Mesothelial cell of epicardium (in vitro differentiated cells): Measurements from ENCODE around the gene TTLL11. TPM values are rescaled to one million over a fixed set of nuclear protein-coding genes. Genes with fewer than 3 reads are reported as not detected.

Experiments used
- DNase-seq, 2 experiments: peaks; one replicate each; pipeline ENCODE4 v3.0.0; 2021; ENCODE audit warnings: low spot score in 2 of 2; ENCODE audit not compliant: unreplicated experiment in 2 of 2
- H3K27ac Mint-ChIP-seq: 2 replicates; pipeline ENCODE4 v1.8.0; 2021; ENCODE audit warnings: mixed read lengths
- H3K27me3 Mint-ChIP-seq: 2 replicates; pipeline ENCODE4 v1.8.0; 2021; ENCODE audit warnings: low read depth, mixed read lengths
- H3K36me3 Mint-ChIP-seq: 2 replicates; pipeline ENCODE4 v1.8.0; 2021; ENCODE audit warnings: mixed read lengths
- H3K4me1 Mint-ChIP-seq: 2 replicates; pipeline ENCODE4 v1.8.0; 2021; ENCODE audit warnings: mixed read lengths
- H3K4me3 Mint-ChIP-seq: 2 replicates; pipeline ENCODE4 v1.8.0; 2021; ENCODE audit warnings: mild to moderate bottlenecking, moderate library complexity, mixed read lengths
- H3K9me3 Mint-ChIP-seq: 2 replicates; pipeline ENCODE4 v1.8.0; 2021; ENCODE audit warnings: mixed read lengths
- total RNA-seq: library from RNA; stranded (reverse); gene quantifications from 3 replicates; pipeline ENCODE4 v1.2.1, GENCODE V29; 2021
- TF ChIP-seq, protein P1 (sequence below): fragments of 200-600 bp; sonication (generic); IDR thresholded peaks from one replicate; pipeline ENCODE4 v1.5.0; 2021; ENCODE audit warnings: antibody characterized with exemption; ENCODE audit not compliant: unreplicated experiment

The TTLL11 gene
- total RNA-seq, 1 donor from 2014 or later, result 4.8 TPM

DNA sequence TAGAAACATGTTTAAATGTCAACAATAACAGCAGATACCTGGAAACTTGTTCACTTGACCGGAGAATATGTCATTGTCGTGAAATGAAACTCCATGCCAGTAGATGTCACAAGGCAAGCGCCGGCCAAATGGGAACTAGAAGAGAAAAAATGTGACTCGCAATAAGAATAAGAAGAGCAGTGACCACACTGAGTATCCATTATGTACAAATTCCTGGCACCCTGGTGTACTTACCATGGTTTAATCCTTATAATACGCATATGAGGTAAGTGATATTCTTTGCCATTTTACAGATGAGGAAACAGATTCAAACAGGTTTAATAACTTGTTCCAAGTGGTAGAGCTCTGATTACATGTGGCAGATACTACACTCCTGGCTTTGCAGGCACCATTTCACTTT lies 53.9 kb downstream of the TTLL11 start:
- H3K4me3 Mint-ChIP-seq, result no peak overlapping the region
- DNase-seq, result no peak
- no peaks in the 10 kb centered on the region for H3K4me1 Mint-ChIP-seq
- H3K9me3 Mint-ChIP-seq, result no peaks in the 10 kb centered on the region
- TF ChIP-seq, protein P1, sequence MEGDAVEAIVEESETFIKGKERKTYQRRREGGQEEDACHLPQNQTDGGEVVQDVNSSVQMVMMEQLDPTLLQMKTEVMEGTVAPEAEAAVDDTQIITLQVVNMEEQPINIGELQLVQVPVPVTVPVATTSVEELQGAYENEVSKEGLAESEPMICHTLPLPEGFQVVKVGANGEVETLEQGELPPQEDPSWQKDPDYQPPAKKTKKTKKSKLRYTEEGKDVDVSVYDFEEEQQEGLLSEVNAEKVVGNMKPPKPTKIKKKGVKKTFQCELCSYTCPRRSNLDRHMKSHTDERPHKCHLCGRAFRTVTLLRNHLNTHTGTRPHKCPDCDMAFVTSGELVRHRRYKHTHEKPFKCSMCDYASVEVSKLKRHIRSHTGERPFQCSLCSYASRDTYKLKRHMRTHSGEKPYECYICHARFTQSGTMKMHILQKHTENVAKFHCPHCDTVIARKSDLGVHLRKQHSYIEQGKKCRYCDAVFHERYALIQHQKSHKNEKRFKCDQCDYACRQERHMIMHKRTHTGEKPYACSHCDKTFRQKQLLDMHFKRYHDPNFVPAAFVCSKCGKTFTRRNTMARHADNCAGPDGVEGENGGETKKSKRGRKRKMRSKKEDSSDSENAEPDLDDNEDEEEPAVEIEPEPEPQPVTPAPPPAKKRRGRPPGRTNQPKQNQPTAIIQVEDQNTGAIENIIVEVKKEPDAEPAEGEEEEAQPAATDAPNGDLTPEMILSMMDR, result no peak
- no peaks in the 10 kb centered on the region for H3K36me3 Mint-ChIP-seq
- H3K27me3 Mint-ChIP-seq, result no peaks in the 10 kb centered on the region
- H3K27ac Mint-ChIP-seq, result no peak overlapping the region

DNA sequence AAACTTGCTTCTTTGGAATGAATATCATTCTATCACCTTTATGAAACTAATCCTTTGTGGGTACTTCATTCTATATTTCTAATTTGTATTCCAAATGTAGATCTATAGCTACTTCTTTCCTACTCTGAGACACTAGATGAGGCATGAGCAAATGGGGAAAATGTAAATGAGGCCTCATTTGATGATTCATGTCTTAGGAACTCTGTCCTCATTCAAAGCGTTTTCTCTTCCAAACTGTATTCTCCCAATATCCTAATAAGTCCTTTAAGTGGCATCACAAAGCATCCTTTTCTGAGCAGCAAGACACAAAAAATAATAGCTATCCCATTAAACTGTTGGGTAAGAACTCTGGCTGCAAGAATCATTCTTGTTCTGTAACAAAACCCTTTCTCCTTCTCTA lies 56.1 kb downstream of the TTLL11 start:
- Mint-ChIP-seq H3K9me3 (no peaks in the 10 kb centered on the region), H3K4me1 (no peaks in the 10 kb centered on the region), H3K27ac (no peak overlapping the region), H3K4me3 (no peak overlapping the region), H3K27me3 (no peaks in the 10 kb centered on the region), H3K36me3 (no peaks in the 10 kb centered on the region)
- TF ChIP-seq, protein P1, result no peak
- no peak for DNase-seq

DNA sequence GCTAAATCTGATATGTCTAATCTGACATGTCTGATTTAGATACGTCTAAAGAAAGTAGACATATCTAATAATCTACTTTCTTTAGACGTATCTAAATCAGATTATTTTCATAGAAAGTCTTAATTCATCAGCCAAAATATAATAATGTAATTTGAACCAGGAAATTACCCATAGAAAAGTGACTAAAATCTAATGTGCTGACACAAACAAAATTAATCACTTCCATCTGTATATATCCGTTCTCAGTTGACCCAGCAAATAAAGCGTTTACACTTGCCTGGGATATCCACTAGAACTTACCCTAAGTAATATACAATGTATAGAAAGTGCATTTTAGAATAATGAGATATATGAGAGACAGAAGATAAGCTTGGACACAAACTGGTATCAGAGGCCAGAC lies 56.7 kb downstream of the TTLL11 start:
- no peak overlapping the region for H3K4me3 Mint-ChIP-seq
- DNase-seq, result no peak
- no peaks in the 10 kb centered on the region for H3K36me3 Mint-ChIP-seq
- no peaks in the 10 kb centered on the region for H3K4me1 Mint-ChIP-seq
- H3K27ac Mint-ChIP-seq, result no peak overlapping the region
- H3K27me3 Mint-ChIP-seq, result no peaks in the 10 kb centered on the region
- H3K9me3 Mint-ChIP-seq, result no peaks in the 10 kb centered on the region
- TF ChIP-seq, protein P1, result no peak

DNA sequence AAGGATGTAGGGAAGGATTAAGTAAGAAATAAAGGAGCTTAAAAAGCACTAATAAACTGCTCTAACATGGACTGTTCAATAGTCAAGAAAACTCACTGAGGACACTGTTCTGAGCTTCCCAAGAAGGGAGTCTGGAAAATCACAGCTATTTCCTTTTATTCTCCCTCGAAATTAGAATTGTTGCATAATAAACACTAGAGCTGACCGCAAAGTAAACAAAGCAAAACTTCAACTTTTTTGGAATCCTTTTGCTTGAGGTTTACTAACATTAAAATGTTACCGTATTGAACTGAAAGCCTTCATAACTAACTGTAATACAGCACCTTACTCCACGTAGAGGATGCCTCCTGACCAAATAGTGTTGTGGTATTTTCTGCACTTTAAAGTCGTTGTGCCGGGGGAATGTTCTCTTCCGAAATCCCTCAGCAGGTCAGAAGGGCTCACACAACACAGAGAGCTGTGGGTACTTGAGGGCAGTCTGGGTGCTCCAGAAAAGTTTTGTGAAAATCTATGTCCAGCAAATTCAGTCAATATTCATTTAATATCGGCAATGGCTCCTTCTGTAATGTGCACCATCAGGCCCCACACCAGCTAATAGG lies 59.2 kb downstream of the TTLL11 start:
- no peaks in the 10 kb centered on the region for H3K9me3 Mint-ChIP-seq
- TF ChIP-seq, protein P1, result no peak
- no peak for DNase-seq
- no peaks in the 10 kb centered on the region for H3K4me1 Mint-ChIP-seq
- no peaks in the 10 kb centered on the region for H3K36me3 Mint-ChIP-seq
- H3K27me3 Mint-ChIP-seq, result no peaks in the 10 kb centered on the region
- no peak overlapping the region for H3K4me3 Mint-ChIP-seq
- no peak overlapping the region for H3K27ac Mint-ChIP-seq

DNA sequence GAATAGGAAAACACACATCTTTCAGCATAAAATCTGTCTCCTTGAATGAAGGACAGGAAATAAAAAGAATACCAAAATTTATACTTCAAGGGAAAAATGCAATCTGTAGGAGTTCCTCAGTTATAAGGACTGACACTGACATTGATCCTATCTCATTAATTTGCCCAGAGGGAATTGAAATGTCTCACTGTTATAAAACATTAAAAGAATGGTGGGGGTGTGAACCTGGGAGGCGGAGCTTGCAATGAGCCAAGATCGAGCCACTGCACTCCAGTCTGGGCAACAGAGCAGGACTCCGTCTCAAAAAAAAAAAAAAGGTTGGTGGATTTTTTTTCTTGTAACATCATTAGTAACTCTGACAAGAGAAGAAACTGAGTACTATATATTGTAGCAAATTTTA lies 60.8 kb downstream of the TTLL11 start:
- no peak overlapping the region for H3K27ac Mint-ChIP-seq
- TF ChIP-seq, protein P1, result no peak
- no peaks in the 10 kb centered on the region for H3K4me1 Mint-ChIP-seq
- H3K4me3 Mint-ChIP-seq, result no peak overlapping the region
- H3K27me3 Mint-ChIP-seq, result no peaks in the 10 kb centered on the region
- H3K9me3 Mint-ChIP-seq, result peaks cover 4% of the 10 kb centered on the region
- DNase-seq, result no peak
- H3K36me3 Mint-ChIP-seq, result no peaks in the 10 kb centered on the region

DNA sequence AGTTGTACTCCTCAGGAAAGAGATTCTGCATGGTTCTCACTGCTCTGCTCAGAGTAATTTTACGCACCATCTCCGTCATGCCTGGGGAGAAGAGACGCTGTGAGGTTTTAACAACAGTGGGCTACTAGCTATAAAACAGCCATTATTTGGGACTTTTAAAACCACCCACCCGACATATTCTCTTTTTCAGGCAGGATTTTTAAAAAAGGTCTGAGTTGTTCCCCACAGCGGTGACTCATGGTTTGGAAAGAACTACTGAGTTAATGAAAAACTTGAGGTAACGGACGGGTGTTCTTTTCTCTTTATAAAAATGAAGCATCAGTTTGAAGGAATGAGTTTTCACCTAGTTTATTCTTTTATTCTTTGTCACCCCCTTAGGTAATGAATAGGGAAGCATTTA lies 61.3 kb downstream of the TTLL11 start:
- TF ChIP-seq, protein P1, result no peak
- H3K9me3 Mint-ChIP-seq, result peaks cover 4% of the 10 kb centered on the region
- no peaks in the 10 kb centered on the region for H3K4me1 Mint-ChIP-seq
- no peak overlapping the region for H3K4me3 Mint-ChIP-seq
- H3K27ac Mint-ChIP-seq, result no peak overlapping the region
- no peak for DNase-seq
- no peaks in the 10 kb centered on the region for H3K36me3 Mint-ChIP-seq
- no peaks in the 10 kb centered on the region for H3K27me3 Mint-ChIP-seq
